ENCODE data around the gene ANKRD66.

The ANKRD66 gene

DNA sequence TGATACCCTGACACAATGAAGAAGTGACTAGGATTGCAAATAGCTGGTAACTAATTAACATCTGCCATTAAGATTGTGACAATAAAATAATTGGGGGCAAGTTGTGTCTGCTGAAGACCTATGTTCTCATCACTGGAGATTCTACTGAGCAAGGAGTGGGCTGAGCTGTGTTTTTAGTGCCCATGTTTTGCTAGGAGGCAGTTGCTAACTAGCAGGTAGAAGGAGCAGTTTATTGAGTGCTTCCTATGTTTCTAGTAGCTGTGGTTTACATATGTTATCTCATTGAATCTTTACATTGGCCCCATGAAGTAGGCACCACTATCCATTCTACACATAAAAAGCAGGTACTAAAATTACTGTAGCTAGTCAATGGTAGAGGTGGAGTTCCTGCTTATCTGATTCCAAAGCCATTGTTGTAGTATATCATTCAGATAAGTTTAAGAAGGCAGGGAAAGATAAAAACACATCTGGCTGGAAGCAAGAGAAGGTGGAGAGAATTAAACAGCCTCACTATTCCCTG lies 43.7 kb downstream of the ANKRD66 start:
- DNase-seq (ENCODE audit: low read depth): no peak

DNA sequence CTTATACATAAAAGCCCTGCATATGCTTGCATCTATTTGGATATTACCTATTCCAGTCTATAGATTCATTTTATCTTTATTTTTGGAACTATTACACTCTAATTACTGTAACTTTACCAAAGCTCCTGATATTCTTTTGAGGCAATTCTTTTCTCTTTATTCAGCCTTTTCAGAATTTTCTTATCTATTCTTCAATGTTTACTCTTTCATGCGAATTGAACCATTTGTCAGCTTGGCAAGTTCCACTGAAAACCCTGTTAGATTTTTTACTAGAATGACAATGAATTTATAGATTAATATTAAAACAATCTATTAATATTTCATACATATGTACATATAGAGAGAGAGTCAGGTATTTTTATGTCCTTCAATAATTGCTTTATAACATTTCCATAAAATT lies 45.9 kb downstream of the ANKRD66 start:
- no peak for DNase-seq (ENCODE audit: low read depth)

DNA sequence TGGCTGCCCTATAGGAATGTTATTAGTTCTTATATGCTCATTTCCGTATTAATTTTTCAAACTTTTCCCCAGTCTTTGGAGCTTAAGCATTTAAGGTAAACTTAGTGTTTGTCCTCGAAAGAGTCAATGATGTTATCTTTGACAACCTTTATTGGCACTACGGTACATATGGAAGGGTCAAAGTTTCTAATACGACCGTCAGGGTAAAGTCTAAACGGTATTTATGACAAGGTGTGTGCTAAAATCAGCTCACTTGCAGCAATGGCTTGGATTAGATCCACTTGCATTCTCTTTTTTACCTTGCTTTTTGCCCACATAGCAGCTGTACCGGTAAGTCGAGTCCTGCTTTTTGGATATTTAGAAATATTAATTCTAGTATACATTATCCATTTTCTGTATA lies 46.4 kb downstream of the ANKRD66 start, which contains the start of gene MEP1A:
MEP1A (plus strand) TSS at position 252 of the 400 bp plus-strand sequence; CDS start at position 262, 10 bp downstream.
- DNase-seq (ENCODE audit: low read depth): no peak

DNA sequence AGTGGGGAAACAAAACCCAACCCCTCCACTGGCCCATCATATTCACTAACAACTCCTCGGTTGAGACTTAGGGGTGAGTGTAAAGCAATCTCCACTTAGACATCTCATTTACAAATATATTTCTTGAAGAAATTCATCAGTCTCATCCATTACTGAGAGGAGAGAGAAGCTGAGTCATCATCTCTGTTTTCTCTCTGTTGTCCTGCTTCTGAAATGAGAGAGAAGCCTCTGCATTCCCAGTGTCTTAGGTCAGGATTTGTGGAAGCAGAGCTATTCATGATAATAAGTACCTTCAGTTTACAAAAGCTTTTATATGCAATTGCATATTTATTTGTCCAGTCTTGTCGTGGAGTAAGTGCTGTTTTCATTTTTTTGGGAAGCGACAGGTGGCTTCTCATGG lies 47.3 kb downstream of the ANKRD66 start:
- DNase-seq (ENCODE audit: low read depth): peak; percentile 46

DNA sequence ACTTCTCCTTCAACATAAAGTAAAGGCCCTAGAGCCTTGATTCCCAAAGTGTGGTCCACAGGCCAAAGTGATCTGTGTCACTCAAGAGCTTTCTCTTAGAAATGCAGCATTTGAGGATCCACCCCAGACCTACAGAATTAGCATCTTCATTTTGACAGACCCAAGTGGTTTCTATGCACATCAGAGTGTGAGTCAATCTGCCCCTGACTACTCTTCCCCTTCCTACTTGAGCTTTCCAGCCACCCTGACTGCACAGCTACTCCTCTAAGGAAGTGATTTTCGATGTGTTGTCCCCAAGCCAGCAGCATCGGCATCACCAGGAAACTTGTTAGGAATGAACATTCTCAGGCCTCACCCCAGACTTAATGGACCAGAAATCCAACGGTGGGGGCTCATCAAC lies 49.1 kb downstream of the ANKRD66 start:
- DNase-seq (ENCODE audit: low read depth): no peak

DNA sequence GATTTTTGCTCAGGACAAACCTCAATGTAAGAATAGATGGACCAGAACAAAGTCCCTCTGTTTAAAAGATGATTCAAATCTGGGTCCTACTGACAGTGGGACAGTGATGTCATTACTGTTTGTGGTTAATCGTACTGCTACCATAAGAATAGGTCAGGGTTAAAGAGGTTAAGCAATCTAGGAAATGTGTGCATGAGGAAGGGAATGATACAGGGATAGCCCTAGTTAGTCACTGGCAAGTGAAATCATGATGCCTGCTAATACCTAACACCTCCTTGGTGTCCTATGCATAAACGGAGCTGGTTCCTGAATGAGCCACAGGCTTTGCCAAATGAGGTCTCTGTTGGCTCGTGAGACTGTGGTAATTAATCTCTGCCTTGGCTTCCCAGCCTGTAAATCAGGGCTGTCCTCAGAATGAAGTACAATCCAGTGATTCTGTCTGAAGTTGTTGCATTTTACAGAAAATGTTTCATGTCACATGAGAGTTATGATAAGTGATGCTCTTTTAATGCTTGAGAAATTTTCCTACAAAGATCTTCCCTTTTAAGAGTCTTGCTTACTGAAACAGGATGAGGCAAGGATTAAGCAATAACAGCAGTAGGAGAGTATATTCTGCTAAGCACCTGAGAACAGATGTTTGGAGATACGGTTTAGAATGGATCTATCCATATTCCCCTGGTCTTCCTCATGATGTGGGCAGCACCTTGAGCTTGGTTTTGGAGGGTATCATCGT lies 50.3 kb downstream of the ANKRD66 start:
- DNase-seq (ENCODE audit: low read depth): peak; percentile 52

DNA sequence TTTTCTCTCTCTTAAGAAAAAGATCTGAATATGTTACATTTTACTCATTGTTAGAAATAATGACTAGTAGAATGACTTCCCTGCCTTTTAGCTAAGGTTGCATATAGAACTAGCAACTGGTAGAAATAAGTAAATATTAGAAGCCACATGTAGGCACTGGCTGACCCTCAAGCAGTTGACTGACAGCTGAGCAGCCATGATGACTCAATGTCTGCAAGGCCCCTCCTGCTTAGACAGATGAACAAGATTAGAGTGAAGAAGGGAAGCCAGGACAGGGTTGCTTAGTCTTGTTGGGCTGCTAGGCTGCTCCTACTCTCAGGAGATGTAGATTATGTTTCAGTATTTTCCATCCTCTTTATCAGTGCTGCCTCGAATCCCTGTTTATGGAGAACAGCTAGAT lies 52.9 kb downstream of the ANKRD66 start:
- no peak for DNase-seq (ENCODE audit: low read depth)

DNA sequence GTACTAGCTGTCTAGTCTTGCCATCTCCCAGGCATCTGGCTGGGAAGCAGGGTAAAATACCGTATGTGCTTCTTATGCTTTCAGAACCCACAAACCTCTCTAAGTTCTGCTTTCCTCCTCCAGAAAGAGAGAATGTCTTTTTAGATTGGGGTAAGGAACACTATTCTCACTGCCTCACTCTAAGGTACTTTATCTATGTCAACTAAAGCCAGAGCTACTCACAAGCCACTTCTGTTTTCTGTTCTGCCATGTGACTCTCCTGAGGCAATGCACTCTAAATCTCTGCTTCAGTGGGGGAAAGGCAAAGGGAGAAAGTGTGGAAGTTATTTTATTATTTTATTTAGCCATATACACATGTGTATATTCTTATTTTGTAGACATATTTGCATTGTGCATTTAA lies 62.1 kb downstream of the ANKRD66 start:
- no peak for DNase-seq (ENCODE audit: low read depth)
